HEK293 (cell line): ENCODE data around the gene UBAP2.

Experiments used
- RBAK ChIP-seq: fragments of 450-650 bp; formaldehyde crosslinking; IDR thresholded peaks from 2 replicates; pipeline ENCODE4 v1.5.1; 2016; ENCODE audit warnings: missing biosample characterization, missing genetic modification characterization
- ZNF529 ChIP-seq: fragments of 450-650 bp; formaldehyde crosslinking; IDR thresholded peaks from 2 replicates; pipeline ENCODE4 v1.5.1; 2017; ENCODE audit warnings: missing genetic modification characterization, missing biosample characterization; ENCODE audit not compliant: insufficient replicate concordance
- TF ChIP-seq, protein P1 (sequence below): fragments of 450-650 bp; formaldehyde crosslinking; conservative IDR thresholded peaks from 2 replicates; pipeline ENCODE4 v1.5.1; 2016; ENCODE audit warnings: low read depth, missing biosample characterization, missing genetic modification characterization

- TF ChIP-seq, protein P1, sequence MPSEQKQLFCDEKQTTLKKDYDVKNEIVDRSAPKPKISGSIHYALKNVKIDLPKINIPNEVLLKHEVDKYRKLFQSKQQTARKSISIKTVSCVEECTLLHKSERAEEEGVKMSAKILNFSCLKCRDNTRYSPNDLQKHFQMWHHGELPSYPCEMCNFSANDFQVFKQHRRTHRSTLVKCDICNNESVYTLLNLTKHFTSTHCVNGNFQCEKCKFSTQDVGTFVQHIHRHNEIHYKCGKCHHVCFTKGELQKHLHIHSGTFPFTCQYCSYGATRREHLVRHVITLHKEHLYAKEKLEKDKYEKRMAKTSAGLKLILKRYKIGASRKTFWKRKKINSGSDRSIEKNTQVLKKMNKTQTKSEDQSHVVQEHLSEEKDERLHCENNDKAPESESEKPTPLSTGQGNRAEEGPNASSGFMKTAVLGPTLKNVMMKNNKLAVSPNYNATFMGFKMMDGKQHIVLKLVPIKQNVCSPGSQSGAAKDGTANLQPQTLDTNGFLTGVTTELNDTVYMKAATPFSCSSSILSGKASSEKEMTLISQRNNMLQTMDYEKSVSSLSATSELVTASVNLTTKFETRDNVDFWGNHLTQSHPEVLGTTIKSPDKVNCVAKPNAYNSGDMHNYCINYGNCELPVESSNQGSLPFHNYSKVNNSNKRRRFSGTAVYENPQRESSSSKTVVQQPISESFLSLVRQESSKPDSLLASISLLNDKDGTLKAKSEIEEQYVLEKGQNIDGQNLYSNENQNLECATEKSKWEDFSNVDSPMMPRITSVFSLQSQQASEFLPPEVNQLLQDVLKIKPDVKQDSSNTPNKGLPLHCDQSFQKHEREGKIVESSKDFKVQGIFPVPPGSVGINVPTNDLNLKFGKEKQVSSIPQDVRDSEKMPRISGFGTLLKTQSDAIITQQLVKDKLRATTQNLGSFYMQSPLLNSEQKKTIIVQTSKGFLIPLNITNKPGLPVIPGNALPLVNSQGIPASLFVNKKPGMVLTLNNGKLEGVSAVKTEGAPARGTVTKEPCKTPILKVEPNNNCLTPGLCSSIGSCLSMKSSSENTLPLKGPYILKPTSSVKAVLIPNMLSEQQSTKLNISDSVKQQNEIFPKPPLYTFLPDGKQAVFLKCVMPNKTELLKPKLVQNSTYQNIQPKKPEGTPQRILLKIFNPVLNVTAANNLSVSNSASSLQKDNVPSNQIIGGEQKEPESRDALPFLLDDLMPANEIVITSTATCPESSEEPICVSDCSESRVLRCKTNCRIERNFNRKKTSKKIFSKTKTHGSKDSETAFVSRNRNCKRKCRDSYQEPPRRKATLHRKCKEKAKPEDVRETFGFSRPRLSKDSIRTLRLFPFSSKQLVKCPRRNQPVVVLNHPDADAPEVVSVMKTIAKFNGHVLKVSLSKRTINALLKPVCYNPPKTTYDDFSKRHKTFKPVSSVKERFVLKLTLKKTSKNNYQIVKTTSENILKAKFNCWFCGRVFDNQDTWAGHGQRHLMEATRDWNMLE: no peak
- TF ChIP-seq ZNF529 (tag by site-specific recombination) (no peak), RBAK (tag by site-specific recombination) (no peak)
Measured at GRCh38 chr9:33913541-33913940, 135.1 kb downstream of the UBAP2 start.
